WTC11 (cell line): ENCODE data around the gene ORAI2.

Source experiments
- ATF1 ChIP-seq: sonication (generic); formaldehyde crosslinking; IDR thresholded peaks from 2 replicates; pipeline ENCODE4 v1.8.1; 2023; ENCODE audit warnings: mild to moderate bottlenecking, moderate library complexity, missing genetic modification reagents
- E2F4 ChIP-seq: sonication (generic); formaldehyde crosslinking; IDR thresholded peaks from 2 replicates; pipeline ENCODE4 v1.8.1; 2022; ENCODE audit warnings: low read depth, mild to moderate bottlenecking, moderate library complexity, missing genetic modification reagents, borderline replicate concordance
- ELF4 ChIP-seq: sonication (generic); formaldehyde crosslinking; IDR thresholded peaks from 2 replicates; pipeline ENCODE4 v1.8.1; 2022; ENCODE audit warnings: low read depth, mild to moderate bottlenecking, moderate library complexity, missing genetic modification reagents
- JUN ChIP-seq: sonication (generic); formaldehyde crosslinking; IDR thresholded peaks from 2 replicates; pipeline ENCODE4 v1.8.0; 2023; ENCODE audit warnings: mild to moderate bottlenecking, missing genetic modification reagents
- MAX ChIP-seq: sonication (generic); formaldehyde crosslinking; IDR thresholded peaks from 2 replicates; pipeline ENCODE4 v1.8.0; 2022; ENCODE audit warnings: mild to moderate bottlenecking, missing genetic modification reagents
- NR1H2 ChIP-seq: sonication (generic); formaldehyde crosslinking; IDR thresholded peaks from 2 replicates; pipeline ENCODE4 v1.9.0; 2021; ENCODE audit warnings: mild to moderate bottlenecking, moderate library complexity, missing genetic modification reagents
- RELA ChIP-seq: sonication (generic); formaldehyde crosslinking; IDR thresholded peaks from 2 replicates; pipeline ENCODE4 v1.8.1; 2022; ENCODE audit warnings: missing genetic modification reagents, mild to moderate bottlenecking, borderline replicate concordance
- SP1 ChIP-seq: sonication (generic); formaldehyde crosslinking; conservative IDR thresholded peaks from 2 replicates; pipeline ENCODE4 v1.8.1; 2022; ENCODE audit warnings: missing genetic modification reagents
- ZNF232 ChIP-seq: sonication (generic); formaldehyde crosslinking; IDR thresholded peaks from 2 replicates; pipeline ENCODE4 v1.8.0; 2022; ENCODE audit warnings: mild to moderate bottlenecking, missing genetic modification reagents
- TF ChIP-seq, protein P1 (sequence below): fragments of 200-600 bp; IDR thresholded peaks from 2 replicates; pipeline ENCODE4 v1.8.0; 2022; ENCODE audit warnings: antibody characterized with exemption
- TF ChIP-seq, protein P2 (sequence below): sonication (generic); formaldehyde crosslinking; IDR thresholded peaks from 2 replicates; pipeline ENCODE4 v1.8.1; 2023; ENCODE audit warnings: mild to moderate bottlenecking, missing genetic modification reagents

DNA sequence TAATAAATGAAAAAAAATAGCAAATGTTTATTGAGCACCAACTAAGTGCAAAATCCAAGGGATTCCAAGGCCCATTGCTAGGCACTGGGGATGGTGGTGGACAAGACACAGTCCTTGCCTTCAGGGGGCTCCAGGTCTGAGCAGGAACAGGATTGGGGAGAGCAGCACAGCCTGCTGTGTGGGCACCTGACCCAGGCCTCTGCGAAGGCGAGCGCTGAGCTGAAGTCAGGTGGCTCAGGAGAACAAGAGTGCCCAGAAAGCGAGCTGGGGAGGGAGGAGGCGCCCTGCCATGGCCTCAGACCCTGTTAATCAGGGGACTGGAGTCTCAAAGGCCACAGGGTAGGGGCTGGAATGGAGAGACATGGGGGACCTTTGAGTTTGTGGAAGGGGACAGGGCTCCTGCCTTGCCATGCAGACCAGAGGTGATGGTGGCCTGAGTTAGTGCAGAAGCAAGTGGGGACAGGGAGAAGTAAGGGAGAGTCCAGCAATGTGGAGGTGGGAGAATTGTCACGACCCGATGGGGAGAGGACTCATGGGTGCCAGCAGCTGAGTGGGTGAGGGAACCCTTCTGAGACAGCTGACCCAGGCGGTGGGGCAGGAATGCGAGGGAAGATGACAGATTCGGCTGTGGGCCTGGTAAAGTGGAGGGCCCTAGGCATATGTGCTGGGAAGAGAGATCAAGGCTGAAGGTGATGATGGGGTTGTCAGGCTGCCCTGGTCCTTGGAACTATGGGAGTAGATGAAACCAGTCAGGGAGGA, 4.1 kb upstream of the ORAI2 start:
- no peak for TF ChIP-seq ELF4 (CRISPR knock-in tag)
- TF ChIP-seq RELA (CRISPR knock-in tag), result no peak
- TF ChIP-seq, protein P1, sequence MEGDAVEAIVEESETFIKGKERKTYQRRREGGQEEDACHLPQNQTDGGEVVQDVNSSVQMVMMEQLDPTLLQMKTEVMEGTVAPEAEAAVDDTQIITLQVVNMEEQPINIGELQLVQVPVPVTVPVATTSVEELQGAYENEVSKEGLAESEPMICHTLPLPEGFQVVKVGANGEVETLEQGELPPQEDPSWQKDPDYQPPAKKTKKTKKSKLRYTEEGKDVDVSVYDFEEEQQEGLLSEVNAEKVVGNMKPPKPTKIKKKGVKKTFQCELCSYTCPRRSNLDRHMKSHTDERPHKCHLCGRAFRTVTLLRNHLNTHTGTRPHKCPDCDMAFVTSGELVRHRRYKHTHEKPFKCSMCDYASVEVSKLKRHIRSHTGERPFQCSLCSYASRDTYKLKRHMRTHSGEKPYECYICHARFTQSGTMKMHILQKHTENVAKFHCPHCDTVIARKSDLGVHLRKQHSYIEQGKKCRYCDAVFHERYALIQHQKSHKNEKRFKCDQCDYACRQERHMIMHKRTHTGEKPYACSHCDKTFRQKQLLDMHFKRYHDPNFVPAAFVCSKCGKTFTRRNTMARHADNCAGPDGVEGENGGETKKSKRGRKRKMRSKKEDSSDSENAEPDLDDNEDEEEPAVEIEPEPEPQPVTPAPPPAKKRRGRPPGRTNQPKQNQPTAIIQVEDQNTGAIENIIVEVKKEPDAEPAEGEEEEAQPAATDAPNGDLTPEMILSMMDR, result no peak
- TF ChIP-seq E2F4 (CRISPR knock-in tag), result no peak
- no peak for TF ChIP-seq JUN (CRISPR knock-in tag)
- TF ChIP-seq SP1 (CRISPR knock-in tag), result no peak
- TF ChIP-seq, protein P2, sequence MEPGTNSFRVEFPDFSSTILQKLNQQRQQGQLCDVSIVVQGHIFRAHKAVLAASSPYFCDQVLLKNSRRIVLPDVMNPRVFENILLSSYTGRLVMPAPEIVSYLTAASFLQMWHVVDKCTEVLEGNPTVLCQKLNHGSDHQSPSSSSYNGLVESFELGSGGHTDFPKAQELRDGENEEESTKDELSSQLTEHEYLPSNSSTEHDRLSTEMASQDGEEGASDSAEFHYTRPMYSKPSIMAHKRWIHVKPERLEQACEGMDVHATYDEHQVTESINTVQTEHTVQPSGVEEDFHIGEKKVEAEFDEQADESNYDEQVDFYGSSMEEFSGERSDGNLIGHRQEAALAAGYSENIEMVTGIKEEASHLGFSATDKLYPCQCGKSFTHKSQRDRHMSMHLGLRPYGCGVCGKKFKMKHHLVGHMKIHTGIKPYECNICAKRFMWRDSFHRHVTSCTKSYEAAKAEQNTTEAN (CRISPR knock-in tag), result no peak
- TF ChIP-seq ATF1 (CRISPR knock-in tag), result no peak
- TF ChIP-seq MAX (CRISPR knock-in tag), result no peak
- TF ChIP-seq ZNF232 (CRISPR knock-in tag), result no peak
- no peak for TF ChIP-seq NR1H2 (CRISPR knock-in tag)
